ENCODE results near the gene DHRS2. TPM values are rescaled to one million over a fixed set of nuclear protein-coding genes. Genes with fewer than 3 reads are reported as not detected.

DHRS2 gene
- total RNA-seq, 2 donors from 2014 or later: not detected

DNA sequence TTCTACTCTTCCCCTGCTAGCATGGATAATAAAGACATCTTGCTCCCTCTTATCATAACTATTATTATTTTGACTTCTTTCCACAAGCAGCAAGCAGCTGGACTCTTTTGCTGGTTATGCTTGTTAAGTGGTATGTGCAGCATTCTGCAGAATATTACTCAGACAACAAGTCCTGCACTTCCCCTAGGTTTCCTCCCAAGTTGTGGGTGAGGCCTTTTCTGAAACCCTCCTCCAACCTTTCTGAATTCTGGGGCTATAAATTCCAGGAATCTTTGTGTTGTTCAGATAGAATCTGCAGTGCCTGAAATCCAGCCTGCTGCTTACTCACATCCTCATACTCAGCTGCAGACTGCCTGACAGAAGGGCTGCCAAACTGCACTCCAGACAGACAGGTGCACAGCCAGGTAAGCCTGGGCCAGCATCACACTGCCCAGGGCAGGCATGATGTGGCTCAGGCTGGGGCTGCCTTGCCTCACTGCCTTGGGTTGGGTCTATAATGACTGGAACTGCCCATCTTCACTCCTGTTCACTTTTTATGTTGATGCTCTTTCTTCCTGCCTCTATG is 6.2 kb upstream of the DHRS2 start:
- Histone ChIP-seq H3K4me1 (ENCODE audit: control insufficient read depth in 1 of 2, low read depth in 2 of 2) (no peaks in the 10 kb centered on the region), H3K27ac (no peak overlapping the region), H3K9me3 (no peaks in the 10 kb centered on the region), H3K36me3 (no peaks in the 10 kb centered on the region), H3K27me3 (replicated peaks; ENCODE audit: insufficient read depth) (no peaks in the 10 kb centered on the region), H3K4me3 (no peak overlapping the region)
- ATAC-seq (ENCODE audit: insufficient number of reproducible peaks, low FRiP score, low read depth) (no peak), DNase-seq (ENCODE audit: low spot score) (no peak)
- TF ChIP-seq, protein P1, sequence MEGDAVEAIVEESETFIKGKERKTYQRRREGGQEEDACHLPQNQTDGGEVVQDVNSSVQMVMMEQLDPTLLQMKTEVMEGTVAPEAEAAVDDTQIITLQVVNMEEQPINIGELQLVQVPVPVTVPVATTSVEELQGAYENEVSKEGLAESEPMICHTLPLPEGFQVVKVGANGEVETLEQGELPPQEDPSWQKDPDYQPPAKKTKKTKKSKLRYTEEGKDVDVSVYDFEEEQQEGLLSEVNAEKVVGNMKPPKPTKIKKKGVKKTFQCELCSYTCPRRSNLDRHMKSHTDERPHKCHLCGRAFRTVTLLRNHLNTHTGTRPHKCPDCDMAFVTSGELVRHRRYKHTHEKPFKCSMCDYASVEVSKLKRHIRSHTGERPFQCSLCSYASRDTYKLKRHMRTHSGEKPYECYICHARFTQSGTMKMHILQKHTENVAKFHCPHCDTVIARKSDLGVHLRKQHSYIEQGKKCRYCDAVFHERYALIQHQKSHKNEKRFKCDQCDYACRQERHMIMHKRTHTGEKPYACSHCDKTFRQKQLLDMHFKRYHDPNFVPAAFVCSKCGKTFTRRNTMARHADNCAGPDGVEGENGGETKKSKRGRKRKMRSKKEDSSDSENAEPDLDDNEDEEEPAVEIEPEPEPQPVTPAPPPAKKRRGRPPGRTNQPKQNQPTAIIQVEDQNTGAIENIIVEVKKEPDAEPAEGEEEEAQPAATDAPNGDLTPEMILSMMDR (IDR thresholded peaks at IDR 0.05): no peak

DNA sequence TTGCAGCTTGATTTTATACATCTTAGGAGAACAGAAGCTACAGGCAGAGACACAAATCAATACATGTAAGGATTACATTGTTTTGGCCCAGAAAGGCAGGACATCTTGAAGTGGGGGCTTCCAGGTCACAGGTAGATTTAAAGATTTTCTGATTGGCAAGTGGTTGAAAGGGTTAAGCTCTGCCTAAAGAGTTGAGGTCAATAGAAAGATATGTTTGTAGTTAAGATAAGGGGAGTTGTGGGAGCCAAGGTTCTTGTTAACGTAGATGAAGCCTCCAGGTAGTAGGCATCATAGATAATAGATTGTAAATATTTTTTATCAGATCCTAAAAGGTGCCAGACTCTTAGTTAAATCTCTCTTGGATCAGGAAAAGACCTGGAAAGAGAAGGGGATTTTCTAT is 5.5 kb upstream of the DHRS2 start:
- no peak for ATAC-seq (ENCODE audit: insufficient number of reproducible peaks, low FRiP score, low read depth)
- Histone ChIP-seq H3K27me3 (replicated peaks; ENCODE audit: insufficient read depth) (no peaks in the 10 kb centered on the region), H3K4me1 (ENCODE audit: control insufficient read depth in 1 of 2, low read depth in 2 of 2) (no peaks in the 10 kb centered on the region), H3K4me3 (no peak overlapping the region), H3K36me3 (no peaks in the 10 kb centered on the region), H3K27ac (no peak overlapping the region), H3K9me3 (no peaks in the 10 kb centered on the region)
- TF ChIP-seq, protein P1 (IDR thresholded peaks at IDR 0.05): no peak
- DNase-seq (ENCODE audit: low spot score): no peak

DNA sequence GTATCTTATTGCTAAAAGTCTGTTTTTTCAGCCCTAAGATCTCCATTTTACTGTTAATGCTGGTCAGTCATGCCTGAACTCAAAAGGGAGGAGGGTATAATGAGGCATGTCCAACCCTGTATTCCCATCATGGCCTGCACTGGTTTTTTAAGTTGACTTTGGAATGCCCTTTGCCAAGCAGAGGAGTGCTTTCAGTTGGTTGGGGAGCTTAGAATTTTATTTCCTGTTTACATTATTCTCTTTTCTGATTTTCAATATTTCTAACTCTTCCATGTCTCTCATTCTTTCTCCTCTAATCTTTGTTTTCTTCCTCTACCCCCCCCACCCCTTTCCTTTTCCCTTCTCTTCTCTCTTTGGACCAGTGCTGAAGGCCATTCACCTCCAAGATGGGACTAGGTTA is 4.9 kb upstream of the DHRS2 start:
- no peak overlapping the region for H3K4me3 ChIP-seq
- H3K27ac ChIP-seq: no peak overlapping the region
- H3K9me3 ChIP-seq: no peaks in the 10 kb centered on the region
- H3K27me3 ChIP-seq (replicated peaks; ENCODE audit: insufficient read depth): no peaks in the 10 kb centered on the region
- H3K36me3 ChIP-seq: no peaks in the 10 kb centered on the region
- ATAC-seq (ENCODE audit: insufficient number of reproducible peaks, low FRiP score, low read depth) (no peak), DNase-seq (ENCODE audit: low spot score) (no peak)
- H3K4me1 ChIP-seq (ENCODE audit: control insufficient read depth in 1 of 2, low read depth in 2 of 2): no peaks in the 10 kb centered on the region
- TF ChIP-seq, protein P1 (IDR thresholded peaks at IDR 0.05): no peak

DNA sequence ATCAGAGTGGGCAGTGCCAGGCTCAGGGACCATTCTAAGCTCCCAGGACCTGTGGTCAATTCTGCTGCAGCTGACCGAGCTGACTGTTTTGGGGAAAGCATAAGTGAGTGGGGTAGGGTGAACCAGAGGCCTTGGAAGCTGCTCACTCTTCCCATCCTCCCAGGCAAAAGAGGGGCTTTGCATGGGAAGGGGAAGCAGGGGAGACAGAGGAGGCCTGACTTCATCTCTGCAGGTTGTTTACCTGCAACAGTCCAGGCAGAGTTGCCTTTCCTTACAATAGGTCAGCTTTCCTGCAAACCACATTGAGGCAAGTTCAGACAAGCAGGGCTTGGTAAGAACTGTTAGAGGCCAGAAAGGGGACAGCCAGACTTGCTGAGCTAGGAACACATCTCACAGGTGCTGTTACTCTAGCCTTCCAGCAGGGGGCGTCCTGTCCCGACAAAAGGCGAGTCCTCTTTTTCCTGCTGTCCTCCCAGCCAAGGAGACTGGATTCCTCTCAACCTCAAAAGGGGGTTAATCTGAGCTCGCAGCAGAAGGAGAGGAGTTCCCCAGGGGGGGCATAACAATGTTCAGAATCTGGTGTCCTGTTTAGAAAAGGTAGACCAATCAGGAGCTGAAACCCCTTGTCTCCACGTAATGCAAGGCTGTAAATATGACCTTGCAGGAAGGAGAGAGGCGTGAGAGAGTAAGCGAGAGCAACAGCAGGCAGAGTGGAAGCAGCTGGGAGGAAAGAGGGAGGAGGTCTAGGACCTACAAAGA is 4.3 kb upstream of the DHRS2 start:
- no peak overlapping the region for H3K27ac ChIP-seq

DNA sequence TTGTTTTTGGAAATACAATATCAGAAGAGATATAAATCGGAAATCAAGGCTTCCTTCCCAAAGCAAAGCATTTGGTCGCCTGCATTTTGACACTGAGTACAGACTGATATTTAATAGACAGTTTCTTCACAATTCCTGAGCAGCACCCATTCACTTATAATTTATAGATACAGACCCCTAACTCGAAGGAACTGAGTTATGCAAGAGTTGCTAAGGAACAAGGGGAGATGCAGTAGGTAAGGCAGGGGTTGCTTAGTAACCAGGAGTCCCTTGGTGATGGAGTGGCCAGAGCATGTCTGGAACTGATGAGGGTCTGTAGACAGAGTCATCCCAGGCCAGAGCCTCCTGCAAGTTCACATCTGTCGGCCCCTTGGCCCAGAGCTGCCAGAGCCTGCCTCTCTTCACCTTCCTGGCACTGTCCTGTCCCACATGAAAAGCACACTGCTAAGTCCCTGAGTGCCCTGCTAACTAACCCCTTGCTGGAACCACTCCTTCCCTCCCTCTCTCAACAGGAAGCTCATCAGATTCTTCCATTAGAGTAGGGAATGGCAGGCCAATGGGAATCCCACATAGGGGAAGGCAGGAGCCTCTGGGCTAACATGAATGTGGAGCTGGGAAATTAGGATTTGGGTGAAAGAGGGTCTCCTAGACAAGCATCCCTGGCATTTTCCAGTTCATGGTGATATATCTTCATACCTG is 3.6 kb upstream of the DHRS2 start:
- ATAC-seq (ENCODE audit: insufficient number of reproducible peaks, low FRiP score, low read depth) (no peak), DNase-seq (ENCODE audit: low spot score) (no peak)
- Histone ChIP-seq H3K9me3 (no peaks in the 10 kb centered on the region), H3K4me1 (ENCODE audit: control insufficient read depth in 1 of 2, low read depth in 2 of 2) (no peaks in the 10 kb centered on the region), H3K27ac (no peak overlapping the region), H3K27me3 (replicated peaks; ENCODE audit: insufficient read depth) (no peaks in the 10 kb centered on the region), H3K36me3 (no peaks in the 10 kb centered on the region), H3K4me3 (peak overlapping the region; percentile 33)
- TF ChIP-seq, protein P1 (IDR thresholded peaks at IDR 0.05): no peak

More for the DNA sequence above, 4.3 kb upstream of the DHRS2 start:
- Histone ChIP-seq H3K4me3 (peak overlapping the region; percentile 33), H3K4me1 (ENCODE audit: control insufficient read depth in 1 of 2, low read depth in 2 of 2) (no peaks in the 10 kb centered on the region), H3K9me3 (no peaks in the 10 kb centered on the region), H3K36me3 (no peaks in the 10 kb centered on the region), H3K27me3 (replicated peaks; ENCODE audit: insufficient read depth) (no peaks in the 10 kb centered on the region)
- DNase-seq (ENCODE audit: low spot score): no peak
- TF ChIP-seq, protein P1 (IDR thresholded peaks at IDR 0.05): peak; percentile 87
- no peak for ATAC-seq (ENCODE audit: insufficient number of reproducible peaks, low FRiP score, low read depth)

All from thoracic aorta (tissue), 2 donors.